Vagina (tissue), 2 donors: ENCODE data around the gene PRODH2.

Experiments used
- CTCF ChIP-seq, 3 experiments: fragments of 450-650 bp in 2 of 3; fragments of 200-600 bp in 1 of 3; sonication (generic) in 1 of 3; IDR thresholded peaks; one replicate each; pipeline ENCODE4 v1.5.1; 2017 to 2019; ENCODE audit warnings: antibody characterized with exemption in 3 of 3, mild to moderate bottlenecking in 2 of 3, moderate library complexity in 2 of 3
- POLR2A ChIP-seq, 2 donors: fragments of 450-650 bp; IDR thresholded peaks; one replicate each; pipeline ENCODE4 v1.6.1; 2017; ENCODE audit warnings: antibody characterized with exemption in 2 of 2, mild to moderate bottlenecking in 2 of 2, moderate library complexity in 2 of 2

- TF ChIP-seq POLR2A (IDR thresholded peaks at IDR 0.05) = no peak
- TF ChIP-seq CTCF (IDR thresholded peaks at IDR 0.05) = no peak
Observed at GRCh38 chr19:35852029-35852780, 39.6 kb upstream of the PRODH2 start, which contains the start of gene NPHS1.
